ENCODE data around the gene PRXL2B.

The PRXL2B gene

GRCh38 chr1:2640626-2641025 is 54.0 kb downstream of the PRXL2B start:
- H2BK15ac ChIP-seq (replicated peaks; ENCODE audit: low read depth), result no peak overlapping the region
- H3K4me1 ChIP-seq (ENCODE audit: control insufficient read depth, low read depth, low read length), result no peaks in the 10 kb centered on the region
- H4K5ac ChIP-seq (ENCODE audit: low read length), result no peak overlapping the region
- no peaks in the 10 kb centered on the region for H3K79me2 ChIP-seq (ENCODE audit: control insufficient read depth, insufficient read depth, low read length)
- no peak overlapping the region for H3K56ac ChIP-seq (ENCODE audit: low read length)
- no peak overlapping the region for H3K4me2 ChIP-seq (ENCODE audit: low read length)
- H3K18ac ChIP-seq (ENCODE audit: low read length), result no peak overlapping the region
- no peak overlapping the region for H2BK120ac ChIP-seq (ENCODE audit: low read depth, low read length)
- DNase-seq, result no peak
- no peak overlapping the region for H3K4ac ChIP-seq (ENCODE audit: low read depth, low read length)
- H3K79me1 ChIP-seq (ENCODE audit: low read length), result no peaks in the 10 kb centered on the region
- H2AK5ac ChIP-seq (ENCODE audit: low read length), result no peak overlapping the region
- no peak overlapping the region for H2BK5ac ChIP-seq (ENCODE audit: low read length)
- H3K4me3 ChIP-seq (ENCODE audit: low read length), result no peak overlapping the region
- H4K8ac ChIP-seq (ENCODE audit: low read depth, low read length), result no peak overlapping the region
- no peaks in the 10 kb centered on the region for H3K36me3 ChIP-seq (ENCODE audit: control insufficient read depth, insufficient read depth, low read length)
- H3K27me3 ChIP-seq (ENCODE audit: insufficient read depth, low read length, poor library complexity), result no peaks in the 10 kb centered on the region
- no peak overlapping the region for H3K23ac ChIP-seq (ENCODE audit: low read length)
- no peak overlapping the region for H3K27ac ChIP-seq (ENCODE audit: low read depth, low read length)
- H3K9ac ChIP-seq (ENCODE audit: low read length), result no peak overlapping the region
- no CpG with 5 or more reads among the region's 3 CpGs for WGBS (ENCODE audit: extremely low coverage, insufficient coverage, low lambda C conversion rate)
